CD4-positive, alpha-beta T cell treated with Interleukin-17A for 1 hour (primary cell): ENCODE results near the gene PDE11A.
"Not testable (repeated sequence)": the region's sequence is repeated elsewhere in the genome, so short reads cannot be mapped to it uniquely, and the experiment has no call there.

Source experiments
- DNase-seq: peaks from one replicate; pipeline ENCODE4 v3.0.0-alpha.2; 2020

PDE11A gene

GRCh38 chr2:177880285-177880684 is 192.3 kb downstream of the PDE11A start:
- DNase-seq, result no peak

- no peak for DNase-seq
Observed at GRCh38 chr2:177876950-177877349, 195.6 kb downstream of the PDE11A start.

- DNase-seq, result no peak
Observed at GRCh38 chr2:177874686-177875085, 197.9 kb downstream of the PDE11A start.

GRCh38 chr2:177873915-177874314 is 198.7 kb downstream of the PDE11A start:
- no peak for DNase-seq

- DNase-seq, result no peak
Observed at GRCh38 chr2:177872286-177872685, 200.3 kb downstream of the PDE11A start.

GRCh38 chr2:177869912-177870311 is 202.7 kb downstream of the PDE11A start:
- DNase-seq, result no peak

GRCh38 chr2:177869209-177869608 is 203.4 kb downstream of the PDE11A start:
- no peak for DNase-seq

GRCh38 chr2:177868806-177869205 is 203.8 kb downstream of the PDE11A start:
- no peak for DNase-seq

- DNase-seq, result no peak
Observed at GRCh38 chr2:177857538-177857937, 215.0 kb downstream of the PDE11A start.

- no peak for DNase-seq
Observed at GRCh38 chr2:177852389-177852788, 220.2 kb downstream of the PDE11A start.

GRCh38 chr2:177843188-177843587 is 229.4 kb downstream of the PDE11A start:
- no peak for DNase-seq

- no peak for DNase-seq
Observed at GRCh38 chr2:177842243-177842642, 230.3 kb downstream of the PDE11A start.

GRCh38 chr2:177835418-177836204 is 237.0 kb downstream of the PDE11A start:
- not testable (repeated sequence) for DNase-seq

GRCh38 chr2:177832611-177833433 is 239.8 kb downstream of the PDE11A start:
- DNase-seq, result no peak

GRCh38 chr2:177830881-177831386 is 241.6 kb downstream of the PDE11A start:
- no peak for DNase-seq

- no peak for DNase-seq
Observed at GRCh38 chr2:177828557-177828956, 244.0 kb downstream of the PDE11A start.

- DNase-seq, result no peak
Observed at GRCh38 chr2:177826897-177827296, 245.7 kb downstream of the PDE11A start.

GRCh38 chr2:177822941-177823340 is 249.6 kb downstream of the PDE11A start:
- DNase-seq, result no peak

GRCh38 chr2:177818412-177818811 is 254.2 kb downstream of the PDE11A start:
- DNase-seq, result no peak

- no peak for DNase-seq
Observed at GRCh38 chr2:177817300-177817699, 255.3 kb downstream of the PDE11A start.

GRCh38 chr2:177816766-177817165 is 255.8 kb downstream of the PDE11A start:
- DNase-seq, result no peak

GRCh38 chr2:177812713-177813396 is 259.7 kb downstream of the PDE11A start:
- DNase-seq, result no peak

- DNase-seq, result no peak
Observed at GRCh38 chr2:177810906-177811305, 261.7 kb downstream of the PDE11A start.
